HG02623 (cell line): ENCODE measurements around the gene SHOC1.
"Not testable (repeated sequence)": the region's sequence is repeated elsewhere in the genome, so short reads cannot be mapped to it uniquely, and the experiment has no call there.

ENCODE experiments used
- ATAC-seq: cut with Tn5 transposase; IDR thresholded peaks from one replicate; pipeline ENCODE4 v1.9.1; 2021; ENCODE audit warnings: moderate library complexity; ENCODE audit not compliant: unreplicated experiment

SHOC1 gene

GRCh38 chr9:111805830-111806241 lies 11.1 kb upstream of the SHOC1 start:
- ATAC-seq = no peak

- no peak for ATAC-seq
These were observed 10.5 kb upstream of the SHOC1 start for GRCh38 chr9:111805262-111805661.

- ATAC-seq = no peak
These were observed 9.9 kb upstream of the SHOC1 start for GRCh38 chr9:111804636-111805035.

- no peak for ATAC-seq
These were observed 9.2 kb upstream of the SHOC1 start for GRCh38 chr9:111803924-111804323.

GRCh38 chr9:111799915-111800526 lies 5.3 kb upstream of the SHOC1 start:
- no peak for ATAC-seq

GRCh38 chr9:111799506-111799905 lies 4.8 kb upstream of the SHOC1 start:
- ATAC-seq = no peak

GRCh38 chr9:111798786-111799185 lies 4.0 kb upstream of the SHOC1 start:
- no peak for ATAC-seq

- ATAC-seq = no peak
These were observed 761 bp upstream of the SHOC1 start for GRCh38 chr9:111795557-111795839.

- not testable (repeated sequence) for ATAC-seq
These were observed 2.9 kb downstream of the SHOC1 start for GRCh38 chr9:111791821-111792220.

GRCh38 chr9:111789881-111790280 lies 4.9 kb downstream of the SHOC1 start:
- no peak for ATAC-seq

- ATAC-seq = no peak
These were observed 10.9 kb downstream of the SHOC1 start for GRCh38 chr9:111783857-111784256.

GRCh38 chr9:111783424-111783823 lies 11.3 kb downstream of the SHOC1 start:
- no peak for ATAC-seq

GRCh38 chr9:111766066-111766465 lies 28.7 kb downstream of the SHOC1 start:
- no peak for ATAC-seq

GRCh38 chr9:111762556-111762955 lies 32.2 kb downstream of the SHOC1 start:
- ATAC-seq = no peak

- peak; percentile 58 for ATAC-seq
These were observed 34.7 kb downstream of the SHOC1 start for GRCh38 chr9:111759762-111760639.

GRCh38 chr9:111754800-111755199 lies 39.9 kb downstream of the SHOC1 start:
- ATAC-seq = no peak

- ATAC-seq = no peak
These were observed 42.3 kb downstream of the SHOC1 start for GRCh38 chr9:111752455-111752854.
